GM12878 (cell line): ENCODE measurements around the gene CWC22. TPM values are rescaled to one million over a fixed set of nuclear protein-coding genes. Genes with fewer than 3 reads are reported as not detected.

Experiments
- ATAC-seq: fragments of 200-7000 bp; cut with Tn5 transposase; 3 replicates; pipeline ENCODE4 v1.9.1; 2020; ENCODE audit warnings: mild to moderate bottlenecking, moderate library complexity
- BruUV-seq: library from RNA; stranded (reverse); fragments of 400-500 nt; replicated peaks from 2 replicates; lab custom pipeline; 2021; lab: Mats Ljungman, UMichigan
- CTCF ChIA-PET: fragments of 300-600 bp; sonication (Branson Sonifier 250); formaldehyde crosslinking; extraction: SDS; loops from one replicate; lab custom pipeline; 2021; ENCODE audit warnings: inconsistent platforms; lab: Yijun Ruan, JAX
- POLR2A ChIA-PET: fragments of 350-600 bp; formaldehyde crosslinking; extraction: SDS; loops from one replicate; lab custom pipeline; 2021; ENCODE audit warnings: inconsistent platforms; lab: Charles Lee
- RAD21 ChIA-PET: fragments of 300-600 bp; sonication (Branson Sonifier 250); formaldehyde crosslinking; loops from one replicate; lab custom pipeline; 2023; ENCODE audit warnings: antibody characterized with exemption; ENCODE audit not compliant: unreplicated experiment; lab: Charles Lee
- SMC1A ChIA-PET: fragments of 300-600 bp; sonication (Branson Sonifier 250); formaldehyde crosslinking; loops from one replicate; lab custom pipeline; 2023; ENCODE audit not compliant: unreplicated experiment, uncharacterized antibody; lab: Charles Lee
- DNase-seq: peaks from one replicate; pipeline ENCODE4 v3.0.0-alpha.2; 2011; ENCODE audit warnings: low read depth, low spot score
- FAIRE-seq: peaks from 3 replicates; lab custom pipeline; 2011; peaks lifted over from hg19 to GRCh38; lab: Jason Lieb, UNC
- H2AFZ ChIP-seq: 2 replicates; pipeline ENCODE4 v1.6.0; 2011; ENCODE audit warnings: low read depth, low read length, control low read depth; ENCODE audit not compliant: control insufficient read depth
- H3K27ac ChIP-seq: 2 replicates; pipeline ENCODE4 v1.5.1; 2011; ENCODE audit warnings: control low read depth; ENCODE audit not compliant: control insufficient read depth, insufficient read depth
- H3K27me3 ChIP-seq, 2 experiments: replicated peaks in 1 of 2; 2 replicates each; pipeline versions ENCODE4 v1.6.0 to v1.6.1; 2011; ENCODE audit warnings: low read length in 1 of 2; ENCODE audit not compliant: control insufficient read depth in 2 of 2, insufficient read depth in 2 of 2
- H3K36me3 ChIP-seq, 2 experiments: 2 replicates each; pipeline ENCODE4 v1.5.1; 2011; ENCODE audit warnings: low read length in 1 of 2; ENCODE audit not compliant: control insufficient read depth in 2 of 2, insufficient read depth in 2 of 2
- H3K4me1 ChIP-seq: 2 replicates; pipeline ENCODE4 v1.6.1; 2011; ENCODE audit warnings: mild to moderate bottlenecking, low read length, moderate library complexity, mixed read lengths; ENCODE audit not compliant: control insufficient read depth, insufficient read depth
- H3K4me2 ChIP-seq: 2 replicates; pipeline ENCODE4 v1.6.0; 2011; ENCODE audit warnings: control low read depth; ENCODE audit not compliant: control insufficient read depth, insufficient read depth
- H3K4me3 ChIP-seq: fragments of 200-600 bp; sonication (generic); 2 replicates; pipeline ENCODE4 v1.5.1; 2016
- H3K79me2 ChIP-seq: 2 replicates; pipeline ENCODE4 v1.6.0; 2011; ENCODE audit warnings: low read length; ENCODE audit not compliant: control insufficient read depth, insufficient read depth
- H3K9ac ChIP-seq: 2 replicates; pipeline ENCODE4 v1.8.0; 2011; ENCODE audit warnings: low read length, control low read depth, mixed read lengths; ENCODE audit not compliant: control insufficient read depth, insufficient read depth
- H3K9me3 ChIP-seq: replicated peaks from 3 replicates; pipeline ENCODE4 v1.5.1; 2011; ENCODE audit warnings: mild to moderate bottlenecking, low read length; ENCODE audit not compliant: control insufficient read depth, insufficient read depth
- H4K20me1 ChIP-seq: 2 replicates; pipeline ENCODE4 v1.6.0; 2011; ENCODE audit not compliant: control insufficient read depth, insufficient read depth
- BHLHE40 ChIP-seq, 2 experiments: fragments of 450-650 bp in 1 of 2; IDR thresholded peaks; 2 replicates each; pipeline ENCODE4 v1.6.1; 2011 to 2017; ENCODE audit warnings: low read depth in 2 of 2, borderline replicate concordance in 1 of 2, improper control_type of control experiment in 1 of 2, low read length in 1 of 2, mild to moderate bottlenecking in 1 of 2
- CHD4 ChIP-seq: fragments of 200-600 bp; sonication (generic); IDR thresholded peaks from 2 replicates; pipeline ENCODE4 v1.6.1; 2016; ENCODE audit warnings: mild to moderate bottlenecking
- EED ChIP-seq: sonication (generic); IDR thresholded peaks from 2 replicates; pipeline ENCODE4 v1.6.1; 2016; ENCODE audit warnings: antibody characterized with exemption, low read depth
- EP300 ChIP-seq, 2 experiments: fragments of 150-350 bp in 1 of 2; IDR thresholded peaks; 2 replicates each; pipeline ENCODE4 v1.6.1; 2011 to 2012; ENCODE audit warnings: low read depth in 2 of 2, low read length in 2 of 2, borderline replicate concordance in 1 of 2, improper control_type of control experiment in 1 of 2, inconsistent platforms in 1 of 2; ENCODE audit not compliant: control insufficient read depth in 1 of 2
- ESRRA ChIP-seq: IDR thresholded peaks from 2 replicates; pipeline ENCODE4 v1.6.1; 2012; ENCODE audit warnings: mild to moderate bottlenecking, low read length, improper control_type of control experiment
- FOXK2 ChIP-seq: fragments of 450-650 bp; IDR thresholded peaks from 2 replicates; pipeline ENCODE4 v1.6.1; 2017; ENCODE audit warnings: mild to moderate bottlenecking, moderate library complexity
- JUND ChIP-seq: IDR thresholded peaks from 2 replicates; pipeline ENCODE4 v1.6.1; 2012; ENCODE audit warnings: low read depth, mild to moderate bottlenecking, low read length, improper control_type of control experiment, moderate library complexity
- MTA2 ChIP-seq: fragments of 450-650 bp; IDR thresholded peaks from 2 replicates; pipeline ENCODE4 v1.6.1; 2016; ENCODE audit warnings: low read depth, mild to moderate bottlenecking, moderate library complexity
- RFX5 ChIP-seq: IDR thresholded peaks from 2 replicates; pipeline ENCODE4 v1.6.1; 2011; ENCODE audit warnings: low read depth, low read length, improper control_type of control experiment
- SIN3A ChIP-seq: IDR thresholded peaks from 2 replicates; pipeline ENCODE4 v1.6.1; 2012; ENCODE audit warnings: low read depth, low read length, improper control_type of control experiment
- SREBF1 ChIP-seq: IDR thresholded peaks from 2 replicates; pipeline ENCODE4 v1.6.1; 2012; ENCODE audit warnings: mild to moderate bottlenecking, low read length
- TAF1 ChIP-seq: IDR thresholded peaks from 2 replicates; pipeline ENCODE4 v1.6.1; 2011; ENCODE audit warnings: mild to moderate bottlenecking, low read depth, low read length, borderline replicate concordance
- YY1 ChIP-seq: IDR thresholded peaks from 2 replicates; pipeline ENCODE4 v1.6.1; 2011; ENCODE audit warnings: low read depth, mild to moderate bottlenecking, low read length
- ZBTB4 ChIP-seq: fragments of 450-650 bp; formaldehyde crosslinking; IDR thresholded peaks from 2 replicates; pipeline ENCODE4 v1.4.0; 2022; ENCODE audit warnings: mild to moderate bottlenecking, moderate library complexity
- ZNF217 ChIP-seq: fragments of 450-650 bp; IDR thresholded peaks from 2 replicates; pipeline ENCODE4 v1.6.1; 2017; ENCODE audit warnings: antibody characterized with exemption, mild to moderate bottlenecking
- WGBS: methylation state at CpG from one replicate; pipeline ENCODE4 v1.1.6; 2016; ENCODE audit warnings: low lambda C conversion rate; ENCODE audit not compliant: insufficient replicate concordance, insufficient coverage; ENCODE audit errors: missing lambda C conversion rate; 5-methylcytosine and 5-hydroxymethylcytosine counted together
- in situ Hi-C: fragments of 300-500 bp; cut with MboI; formaldehyde crosslinking; loops from 9 replicates; pipeline ENCODE4 v1.14.3; 2018; ENCODE audit warnings: mixed read lengths
- intact Hi-C: fragments of 100-400 bp; cut with micrococcal nuclease; formaldehyde crosslinking; loops from one replicate; pipeline ENCODE4 v1.14.2; 2022; ENCODE audit not compliant: unreplicated experiment
- polyA plus RNA-seq, 11 experiments: library from polyadenylated mRNA; depleted of rRNA in 4 of 11; unstranded in 6 of 11; stranded (reverse) in 5 of 11; fragments of >200 nt; fragmentation: Nextera tagmentation in 4 of 11; fragmentation: Illumina TruSeq in 1 of 11; extraction: Ambion mirVana in 4 of 11; extraction: Trizol in 1 of 11; gene quantifications; 1 replicate in 1 of 11; 2 replicates in 10 of 11; pipeline versions ENCODE4 v1.2.1 to v1.2.3, GENCODE V29; 2011 to 2016; ENCODE audit warnings: inconsistent platforms in 2 of 11, missing spikeins in 2 of 11, low read depth in 1 of 11
- total RNA-seq, 4 experiments: library from RNA; depleted of rRNA in 3 of 4; stranded (reverse); fragments of >200 nt in 3 of 4; fragmentation: Illumina TruSeq in 1 of 4; extraction: Trizol in 1 of 4; gene quantifications; 2 replicates each; pipeline versions ENCODE4 v1.2.1 to v1.2.3, GENCODE V29; 2013 to 2021
- TF ChIP-seq, protein P1 (sequence below): fragments of 450-650 bp; IDR thresholded peaks from 2 replicates; pipeline ENCODE4 v1.6.1; 2018; ENCODE audit warnings: borderline replicate concordance, mild to moderate bottlenecking; ENCODE audit not compliant: partially characterized antibody

CWC22 gene
- total and polyA plus RNA-seq, 10 of the 15 experiments (the other 5 are each of a cell fraction or from before 2014, with no cell fraction given), result 8.2 to 38.5 (median 26.3) TPM

GRCh38 chr2:179915395-179915992 is 91.6 kb downstream of the CWC22 start (continued):
- TF ChIP-seq ZNF217 (no peak), TAF1 (no peak), ESRRA (no peak)

GRCh38 chr2:179913809-179914208 is 93.3 kb downstream of the CWC22 start:
- no TSS peak for BruUV-seq
- Histone ChIP-seq H3K9ac (no peak overlapping the region), H3K79me2 (no peaks in the 10 kb centered on the region), H3K36me3 (no peaks in the 10 kb centered on the region), H3K4me2 (no peak overlapping the region), H4K20me1 (no peaks in the 10 kb centered on the region), H3K4me3 (no peak overlapping the region), H3K27ac (no peak overlapping the region), H3K9me3 (no peaks in the 10 kb centered on the region), H3K4me1 (no peaks in the 10 kb centered on the region), H3K27me3 (peaks cover 0 to 2% of the 10 kb centered on the region in 2 experiments; a peak in 1 of 4 replicates), H2AFZ (no peak overlapping the region)
- intact Hi-C loops, result no loop called here
- ChIA-PET SMC1A (no interaction called here), CTCF (interaction anchor here (0.6 kb wide), 1 partner anchor 12 kb away, joined by 3 read pairs; no protein-coding TSS in a partner anchor), POLR2A (interaction anchor here (0.6 kb wide), 1 partner anchor 20 kb away, joined by 3 read pairs; no protein-coding TSS in a partner anchor), RAD21 (no interaction called here)
- WGBS, result 18% methylated on average over 4 of the region's 4 CpGs
- DNase-seq, result no peak
- no peak for ATAC-seq
- FAIRE-seq, result no peak
- in situ Hi-C loops, result no loop called here
- no peak for TF ChIP-seq EP300 (IDR thresholded peaks at IDR 0.05; ENCODE audit: borderline replicate concordance in 1 of 2, control insufficient read depth in 1 of 2, low read depth in 2 of 2, low read length in 2 of 2)
- no peak for TF ChIP-seq SIN3A
- TF ChIP-seq, protein P1, sequence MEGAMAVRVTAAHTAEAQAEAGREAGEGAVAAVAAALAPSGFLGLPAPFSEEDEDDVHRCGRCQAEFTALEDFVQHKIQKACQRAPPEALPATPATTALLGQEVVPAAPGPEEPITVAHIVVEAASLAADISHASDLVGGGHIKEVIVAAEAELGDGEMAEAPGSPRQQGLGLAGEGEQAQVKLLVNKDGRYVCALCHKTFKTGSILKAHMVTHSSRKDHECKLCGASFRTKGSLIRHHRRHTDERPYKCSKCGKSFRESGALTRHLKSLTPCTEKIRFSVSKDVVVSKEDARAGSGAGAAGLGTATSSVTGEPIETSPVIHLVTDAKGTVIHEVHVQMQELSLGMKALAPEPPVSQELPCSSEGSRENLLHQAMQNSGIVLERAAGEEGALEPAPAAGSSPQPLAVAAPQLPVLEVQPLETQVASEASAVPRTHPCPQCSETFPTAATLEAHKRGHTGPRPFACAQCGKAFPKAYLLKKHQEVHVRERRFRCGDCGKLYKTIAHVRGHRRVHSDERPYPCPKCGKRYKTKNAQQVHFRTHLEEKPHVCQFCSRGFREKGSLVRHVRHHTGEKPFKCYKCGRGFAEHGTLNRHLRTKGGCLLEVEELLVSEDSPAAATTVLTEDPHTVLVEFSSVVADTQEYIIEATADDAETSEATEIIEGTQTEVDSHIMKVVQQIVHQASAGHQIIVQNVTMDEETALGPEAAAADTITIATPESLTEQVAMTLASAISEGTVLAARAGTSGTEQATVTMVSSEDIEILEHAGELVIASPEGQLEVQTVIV, result no peak
- TF ChIP-seq SREBF1, result no peak
- no peak for TF ChIP-seq EED
- TF ChIP-seq BHLHE40 (IDR thresholded peaks at IDR 0.05; ENCODE audit: borderline replicate concordance in 1 of 2, low read depth in 2 of 2, low read length in 1 of 2), result no peak
- TF ChIP-seq RFX5, result no peak
- no peak for TF ChIP-seq FOXK2
- TF ChIP-seq CHD4, result no peak
- no peak for TF ChIP-seq ESRRA
- TF ChIP-seq MTA2, result no peak
- no peak for TF ChIP-seq ZBTB4
- TF ChIP-seq JUND, result no peak
- TF ChIP-seq YY1, result no peak
